ENCODE data around the gene TMEM158. TPM values are rescaled to one million over a fixed set of nuclear protein-coding genes. Genes with fewer than 3 reads are reported as not detected.

The TMEM158 gene
- total RNA-seq, 2 experiments from 2014 or later = not detected

DNA sequence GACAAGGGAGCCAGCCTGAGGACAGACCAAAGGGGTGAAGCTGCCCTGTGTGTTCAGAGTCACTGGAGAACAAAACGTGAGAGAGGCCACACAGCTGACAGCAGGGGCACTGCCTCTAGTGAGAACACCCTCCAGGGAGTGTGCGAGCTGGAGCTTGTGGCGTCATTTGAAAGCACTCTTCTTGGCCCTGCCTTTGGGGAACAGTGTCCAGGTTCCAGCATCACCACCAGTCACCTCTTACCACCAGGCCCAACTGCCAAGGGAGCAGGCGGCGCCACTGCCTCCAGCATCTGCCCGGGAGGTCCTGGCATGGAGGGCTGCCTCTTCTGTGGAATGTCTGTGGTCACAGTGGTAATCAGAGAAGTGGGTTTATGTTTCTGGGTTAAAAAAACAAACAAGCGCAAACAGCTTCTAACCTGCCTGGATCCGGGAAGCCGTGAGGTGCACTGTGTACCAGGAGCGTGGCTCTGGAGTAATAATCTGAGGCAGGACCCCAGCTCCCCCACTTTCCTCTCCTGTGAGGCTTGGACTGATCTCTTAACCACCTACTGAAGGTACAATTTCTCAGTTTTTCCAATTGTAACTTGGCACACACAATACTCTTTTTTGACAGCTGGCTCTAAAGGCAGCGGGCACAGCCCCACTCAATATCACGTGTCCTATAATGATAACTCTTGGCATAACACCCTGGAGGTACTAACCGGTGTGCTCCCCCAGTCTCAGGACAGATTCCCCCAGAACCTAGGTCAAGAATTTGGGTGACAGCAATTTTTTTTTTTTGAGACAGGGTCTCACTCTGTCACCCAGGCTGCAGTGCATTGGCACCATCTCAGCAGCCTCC lies 47.7 kb downstream of the TMEM158 start:
- intact Hi-C loops (cut with micrococcal nuclease) = no loop called here
- CTCF ChIA-PET = interaction anchor here (0.7 kb wide), 1 partner anchor 220 kb away, joined by 3 read pairs; no protein-coding TSS in a partner anchor
- Mint-ChIP-seq H3K27me3 (peaks cover 3% of the 10 kb centered on the region), H3K4me3 (no peak overlapping the region), H3K36me3 (no peaks in the 10 kb centered on the region), H3K4me1 (ENCODE audit: low read depth) (peaks cover 4% of the 10 kb centered on the region), H3K27ac (no peak overlapping the region), H3K9me3 (no peaks in the 10 kb centered on the region)
- POLR2A ChIA-PET = no interaction called here
- DNase-seq = no peak

DNA sequence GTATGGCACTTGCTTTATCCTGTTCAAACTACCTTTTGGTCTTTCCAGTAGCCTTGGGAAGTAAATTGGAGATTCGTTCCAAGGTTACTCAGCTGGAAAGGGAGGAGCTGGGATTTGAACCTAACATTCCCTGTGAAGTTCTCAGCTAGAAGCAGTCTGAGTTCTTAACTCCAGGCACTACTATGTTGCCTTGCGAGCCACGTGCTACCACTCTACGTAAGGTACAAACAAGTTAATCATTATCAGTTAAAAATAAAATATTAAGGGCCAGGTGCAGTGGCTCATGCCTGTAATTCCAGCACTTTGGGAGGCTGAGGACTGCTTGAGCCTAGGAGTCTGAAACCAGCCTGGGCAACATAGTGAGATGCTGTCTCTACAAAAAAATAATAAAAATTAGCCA lies 49.2 kb downstream of the TMEM158 start:
- H3K9me3 Mint-ChIP-seq = no peaks in the 10 kb centered on the region
- intact Hi-C loops (cut with micrococcal nuclease) = no loop called here
- no peak overlapping the region for H3K4me3 Mint-ChIP-seq
- no peaks in the 10 kb centered on the region for H3K36me3 Mint-ChIP-seq
- no peak for DNase-seq
- ChIA-PET CTCF (interaction anchor here (0.9 kb wide), 1 partner anchor 47 kb away, joined by 3 read pairs; no protein-coding TSS in a partner anchor), POLR2A (no interaction called here)
- no peaks in the 10 kb centered on the region for H3K4me1 Mint-ChIP-seq (ENCODE audit: low read depth)
- no peak overlapping the region for H3K27ac Mint-ChIP-seq
- peaks cover 3% of the 10 kb centered on the region for H3K27me3 Mint-ChIP-seq

Other genes with a start within 250 kb of the TMEM158 start
- not detected for gene CLEC3B, start 200.0 kb downstream of the TMEM158 start, total RNA-seq
- gene CDCP1, start 79.9 kb downstream of the TMEM158 start, total RNA-seq = under 1 TPM; 0.48 to 0.53 TPM
- gene LARS2, start 162.3 kb upstream of the TMEM158 start, total RNA-seq = 10 to 100 TPM; 26.6 to 26.7 TPM